ENCODE measurements around the gene ROBO1. TPM values are rescaled to one million over a fixed set of nuclear protein-coding genes. Genes with fewer than 3 reads are reported as not detected.

ROBO1 gene
- total and polyA plus RNA-seq, 2 of the 8 experiments (the other 6 are each of a cell fraction or from before 2014, with no cell fraction given), result 51.4 to 91.0 TPM

- Histone ChIP-seq H3K14ac (ENCODE audit: insufficient read length) (no peak overlapping the region), H3K79me1 (ENCODE audit: low read depth, low read length) (no peaks in the 10 kb centered on the region; the same call in 1 of the 2 replicates), H3K4me2 (ENCODE audit: insufficient read depth in 1 of 2, low read depth in 2 of 2, low read length in 2 of 2) (peak overlapping the region; percentile 34 to 53; a peak in 2 of 4 replicates), H3K9me3 (ENCODE audit: insufficient read depth in 2 of 2, low read depth in 1 of 2, low read length in 1 of 2) (no peaks in the 10 kb centered on the region), H3K27me3 (replicated peaks in 1 of 4; ENCODE audit: control insufficient read depth in 3 of 4, extremely low read depth in 1 of 4, insufficient read depth in 3 of 4, low read length in 3 of 4) (no peaks in the 10 kb centered on the region), H4K20me1 (replicated peaks in 1 of 2; ENCODE audit: control insufficient read depth in 1 of 2, insufficient read depth in 2 of 2, low read length in 2 of 2) (peaks cover 12 to 15% of the 10 kb centered on the region in 2 experiments), H3K23me2 (ENCODE audit: low read depth, low read length) (peaks cover 4% of the 10 kb centered on the region; the same call in 1 of the 2 replicates), H4K8ac (ENCODE audit: extremely low read depth, insufficient read depth, low read length) (no peak overlapping the region), H2BK12ac (ENCODE audit: low read depth, low read length) (no peak overlapping the region), H3K36me3 (ENCODE audit: control insufficient read depth in 2 of 4, insufficient read depth in 4 of 4, low read length in 3 of 4) (no peaks in the 10 kb centered on the region), H2BK15ac (ENCODE audit: low read length) (no peak overlapping the region), H2BK20ac (ENCODE audit: low read length) (no peak overlapping the region), H3K79me2 (ENCODE audit: control insufficient read depth in 1 of 2, insufficient read depth in 2 of 2, low read length in 2 of 2) (peaks cover 10 to 96% of the 10 kb centered on the region in 2 experiments; a peak in 3 of 4 replicates), H3K9ac (replicated peaks in 1 of 4; ENCODE audit: extremely low read depth in 1 of 4, low read depth in 3 of 4, low read length in 3 of 4) (no peak overlapping the region), H3K4me1 (replicated peaks in 1 of 4; ENCODE audit: control insufficient read depth in 3 of 4, insufficient read depth in 4 of 4, low read length in 3 of 4) (peaks cover 0 to 14% (median 10%) of the 10 kb centered on the region in 4 experiments; a peak in 5 of 7 replicates), H4K91ac (replicated peaks; ENCODE audit: insufficient read length, low read length) (no peak overlapping the region), H3K56ac (replicated peaks; ENCODE audit: insufficient read length, low read depth, low read length) (no peak overlapping the region), H3K4ac (replicated peaks; ENCODE audit: insufficient read length, low read depth, low read length) (no peak overlapping the region), H3K4me3 (ENCODE audit: extremely low read depth in 1 of 4, insufficient read depth in 2 of 4, low read depth in 3 of 4, low read length in 4 of 4) (peak overlapping the region in 1 of 4 experiments; percentile 6; a peak in 1 of 8 replicates), H2BK120ac (replicated peaks; ENCODE audit: low read depth, low read length) (no peak overlapping the region), H3K18ac (ENCODE audit: extremely low read depth, low read length) (no peak overlapping the region), H4K5ac (ENCODE audit: insufficient read length, low read depth, low read length) (no peak overlapping the region), H3K27ac (ENCODE audit: low read depth, low read length) (no peak overlapping the region), H2AFZ (ENCODE audit: low read length) (no peak overlapping the region), H2AK5ac (ENCODE audit: low read depth, low read length) (no peak overlapping the region), H3K23ac (ENCODE audit: insufficient read length) (no peak overlapping the region), H2BK5ac (ENCODE audit: low read depth, low read length) (no peak overlapping the region)
- ChIA-PET POLR2A (ENCODE audit: partially characterized antibody) (no interaction called here), CTCF (ENCODE audit: partially characterized antibody) (interaction anchor here (1.2 kb wide), 1 partner anchor 370 kb away, joined by 3 read pairs; no protein-coding TSS in a partner anchor)
- TF ChIP-seq MAFK (IDR thresholded peaks at IDR 0.05; ENCODE audit: low read depth, low read length) (no peak), MAX (IDR thresholded peaks at IDR 0.05) (no peak), TAF7 (optimal IDR thresholded peaks at IDR 0.05; ENCODE audit: borderline replicate concordance, low read depth, low read length) (no peak), TAF1 (IDR thresholded peaks at IDR 0.05; ENCODE audit: low read depth, low read length) (no peak), RFX5 (IDR thresholded peaks at IDR 0.05; ENCODE audit: borderline replicate concordance, low read depth, low read length) (no peak)
- DNase-seq (ENCODE audit: low read depth in 1 of 2, low spot score in 2 of 2) (no peak), FAIRE-seq (peak; percentile 66)
- WGBS, 2 experiments (ENCODE audit: extremely low coverage in 1 of 2, insufficient coverage in 1 of 2, insufficient read length in 1 of 2, insufficient replicate concordance in 2 of 2, low coverage in 1 of 2, low lambda C conversion rate in 2 of 2, missing lambda C conversion rate in 1 of 2), result 68% methylated on average over 2 of the region's 2 CpGs; no CpG with 5 or more reads in 1 of the 2 experiments
These were observed 755.3 kb downstream of the ROBO1 start for GRCh38 chr3:79012530-79012913.
